H1 (cell line): ENCODE data around the gene UBXN1. TPM values are rescaled to one million over a fixed set of nuclear protein-coding genes. Genes with fewer than 3 reads are reported as not detected.
A peak's percentile ranks its signal among the peaks of the same experiment; 100 is the strongest.

Experiments used
- CTCF ChIP-seq, 3 experiments: IDR thresholded peaks; 1 replicate in 2 of 3; 2 replicates in 1 of 3; pipeline versions ENCODE4 v1.5.1 to v1.6.1; 2011; ENCODE audit warnings: low read length in 3 of 3, mild to moderate bottlenecking in 3 of 3, inconsistent platforms in 2 of 3, low read depth in 1 of 3, moderate library complexity in 1 of 3; ENCODE audit not compliant: insufficient read depth in 1 of 3; ENCODE audit errors: control extremely low read depth in 1 of 3
- POU5F1 ChIP-seq: IDR thresholded peaks from 2 replicates; pipeline ENCODE4 v1.6.1; 2011; ENCODE audit warnings: low read depth, mild to moderate bottlenecking, low read length, moderate library complexity
- SIN3A ChIP-seq, 2 experiments: IDR thresholded peaks in 1 of 2; conservative IDR thresholded peaks in 1 of 2; 2 replicates each; pipeline ENCODE4 v1.6.1; 2011 to 2012; ENCODE audit warnings: low read length in 2 of 2, improper control_type of control experiment in 1 of 2, low read depth in 1 of 2, mild to moderate bottlenecking in 1 of 2
- SIX5 ChIP-seq: IDR thresholded peaks from 2 replicates; pipeline ENCODE4 v1.6.1; 2011; ENCODE audit warnings: mild to moderate bottlenecking, low read depth, low read length
- polyA plus RNA-seq, 7 experiments: library from polyadenylated mRNA; depleted of rRNA in 3 of 7; stranded (reverse) in 5 of 7; unstranded in 2 of 7; fragments of >200 nt in 5 of 7; fragments of 200-250 nt in 2 of 7; gene quantifications; 1 replicate in 5 of 7; 2 replicates in 1 of 7; 4 replicates in 1 of 7; pipeline versions ENCODE4 v1.2.1 to v1.2.3, GENCODE V29; 2011 to 2013; ENCODE audit warnings: missing spikeins in 2 of 7, mixed read lengths in 2 of 7
- total RNA-seq: library from RNA; stranded (reverse); fragmentation: NEBNext Ultra II Directional; extraction: Animal tissue kit (Norgen Biotek cat#: 25700); gene quantifications from 2 replicates; pipeline ENCODE4 v1.2.1, GENCODE V29; 2021

The UBXN1 gene
- total and polyA plus RNA-seq, 2 of the 8 experiments (the other 6 are each of a cell fraction or from before 2014, with no cell fraction given), result 78.6 to 114 TPM

DNA sequence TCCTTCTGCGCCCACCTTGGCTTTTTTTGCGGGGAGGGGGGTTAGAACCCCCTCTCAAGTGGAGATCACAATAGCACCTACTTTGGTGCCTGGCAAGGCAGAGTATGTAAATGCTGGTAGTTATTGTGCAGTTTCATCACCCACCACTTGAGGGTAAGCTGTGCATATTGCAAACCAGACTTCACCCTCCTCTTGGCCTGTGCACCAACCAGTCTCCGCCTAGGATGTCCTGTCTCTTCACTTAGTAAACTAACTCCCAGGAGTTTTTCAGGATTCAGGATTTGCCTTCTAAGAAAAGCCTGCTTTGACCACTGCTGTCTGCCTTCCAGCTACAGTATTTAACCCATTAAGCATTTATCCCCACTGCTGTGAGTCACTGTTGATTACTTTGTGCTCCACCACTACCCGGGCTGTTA is 2.0 kb upstream of the UBXN1 start (continued):
- TF ChIP-seq CTCF (IDR thresholded peaks at IDR 0.05; ENCODE audit: control extremely low read depth in 1 of 3, insufficient read depth in 1 of 3, low read depth in 1 of 3, low read length in 3 of 3) (peak in 1 of 3 experiments; percentile 45; a peak in 2 of 4 replicates), SIX5 (no peak), POU5F1 (no peak), SIN3A (conservative IDR thresholded peaks at IDR 0.05 in 1 of 2, IDR thresholded peaks at IDR 0.05 in 1 of 2; ENCODE audit: low read depth in 1 of 2, low read length in 2 of 2) (no peak)
- TF ChIP-seq, all 59 proteins: peak for 2
